Neuronal stem cell (in vitro differentiated cells): ENCODE results near the gene SLC6A17.
A peak's percentile ranks its signal among the peaks of the same experiment; 100 is the strongest.

ENCODE experiments used
- DNase-seq: peaks from one replicate; pipeline ENCODE4 v3.0.0-alpha.2; 2013; ENCODE audit warnings: low spot score
- H2AFZ ChIP-seq: one replicate; pipeline ENCODE4 v1.6.1; 2013; ENCODE audit warnings: mild to moderate bottlenecking, low read length, inconsistent platforms
- H2AK5ac ChIP-seq: 2 replicates; pipeline ENCODE4 v1.6.1; 2013; ENCODE audit warnings: low read depth, mild to moderate bottlenecking, inconsistent platforms, low read length, moderate library complexity, mixed read lengths
- H2BK120ac ChIP-seq: 2 replicates; pipeline ENCODE4 v1.6.1; 2013; ENCODE audit warnings: low read depth, mild to moderate bottlenecking, inconsistent platforms, low read length, moderate library complexity, mixed read lengths
- H2BK12ac ChIP-seq: one replicate; pipeline ENCODE4 v1.6.1; 2013; ENCODE audit warnings: low read length, inconsistent platforms
- H2BK15ac ChIP-seq: 2 replicates; pipeline ENCODE4 v1.6.1; 2013; ENCODE audit warnings: mild to moderate bottlenecking, low read length, inconsistent platforms, mixed read lengths
- H2BK5ac ChIP-seq: one replicate; pipeline ENCODE4 v1.6.1; 2013; ENCODE audit warnings: inconsistent platforms, mild to moderate bottlenecking, low read length, moderate library complexity
- H3K14ac ChIP-seq: one replicate; pipeline ENCODE4 v1.6.1; 2013; ENCODE audit warnings: low read length, inconsistent platforms
- H3K18ac ChIP-seq: 2 replicates; pipeline ENCODE4 v1.6.1; 2013; ENCODE audit warnings: low read length, inconsistent platforms
- H3K23ac ChIP-seq: 2 replicates; pipeline ENCODE4 v1.6.1; 2013; ENCODE audit warnings: low read depth, mild to moderate bottlenecking, mixed read lengths, low read length, inconsistent platforms; ENCODE audit not compliant: poor library complexity
- H3K27ac ChIP-seq: replicated peaks from 3 replicates; pipeline ENCODE4 v1.5.1; 2013; ENCODE audit warnings: low read length, inconsistent platforms
- H3K27me3 ChIP-seq, 3 experiments: 2 replicates each; pipeline ENCODE4 v1.6.1; 2013; ENCODE audit warnings: low read length in 3 of 3, mild to moderate bottlenecking in 2 of 3, inconsistent platforms in 1 of 3, low read depth in 1 of 3, mixed read lengths in 1 of 3, moderate library complexity in 1 of 3; ENCODE audit not compliant: control insufficient read depth in 3 of 3, insufficient read depth in 3 of 3
- H3K36me3 ChIP-seq, 2 donors: replicated peaks in 1 of 2; 2 replicates each; pipeline ENCODE4 v1.6.1; 2013; ENCODE audit warnings: low read length in 2 of 2; ENCODE audit not compliant: control insufficient read depth in 2 of 2, insufficient read depth in 2 of 2
- H3K4ac ChIP-seq: 2 replicates; pipeline ENCODE4 v1.6.1; 2013; ENCODE audit warnings: inconsistent platforms, mild to moderate bottlenecking, low read length, moderate library complexity
- H3K4me1 ChIP-seq, 2 donors: 1 replicate in 1 of 2; 2 replicates in 1 of 2; pipeline ENCODE4 v1.6.1; 2013; ENCODE audit warnings: low read length in 2 of 2, low read depth in 1 of 2; ENCODE audit not compliant: control insufficient read depth in 2 of 2, insufficient read depth in 1 of 2
- H3K4me2 ChIP-seq: one replicate; pipeline ENCODE4 v1.6.1; 2013; ENCODE audit warnings: mild to moderate bottlenecking, low read length, inconsistent platforms; ENCODE audit not compliant: insufficient read depth, poor library complexity, severe bottlenecking
- H3K4me3 ChIP-seq, 2 donors: 2 replicates each; pipeline ENCODE4 v1.5.1; 2013; ENCODE audit warnings: low read length in 2 of 2, mild to moderate bottlenecking in 2 of 2, inconsistent platforms in 1 of 2, moderate library complexity in 1 of 2
- H3K79me1 ChIP-seq: one replicate; pipeline ENCODE4 v1.6.1; 2013; ENCODE audit warnings: low read depth, mild to moderate bottlenecking, inconsistent platforms, low read length, moderate library complexity
- H3K9ac ChIP-seq: one replicate; pipeline ENCODE4 v1.6.1; 2013; ENCODE audit warnings: mild to moderate bottlenecking, low read depth, low read length, inconsistent platforms; ENCODE audit not compliant: poor library complexity
- H3K9me3 ChIP-seq, 2 donors: replicated peaks in 1 of 2; 2 replicates each; pipeline versions ENCODE3 to v1.6.1; 2013; ENCODE audit warnings: low read length in 2 of 2, mild to moderate bottlenecking in 2 of 2, inconsistent platforms in 1 of 2, low read depth in 1 of 2, mixed read lengths in 1 of 2, moderate library complexity in 1 of 2; ENCODE audit not compliant: control insufficient read depth in 2 of 2, insufficient read depth in 1 of 2
- H4K8ac ChIP-seq: one replicate; pipeline ENCODE4 v1.6.1; 2013; ENCODE audit warnings: low read depth, mild to moderate bottlenecking, inconsistent platforms, low read length, moderate library complexity
- H4K91ac ChIP-seq: one replicate; pipeline ENCODE4 v1.6.1; 2013; ENCODE audit warnings: low read length, low read depth, mild to moderate bottlenecking, inconsistent platforms; ENCODE audit not compliant: poor library complexity
- WGBS, 2 donors: extraction: QIAGEN DNeasy Blood & Tissue Kit; methylation state at CpG; one replicate each; pipeline ENCODE4 v1.1.7; 2013; ENCODE audit warnings: missing lambda C conversion rate in 2 of 2, mixed read lengths in 1 of 2; ENCODE audit not compliant: insufficient read length in 2 of 2, insufficient replicate concordance in 1 of 2; ENCODE audit errors: extremely low coverage in 2 of 2; 5-methylcytosine and 5-hydroxymethylcytosine counted together

Gene SLC6A17

GRCh38 chr1:110138956-110139355 is 11.3 kb upstream of the SLC6A17 start:
- Histone ChIP-seq H3K18ac (no peak overlapping the region), H3K4ac (no peak overlapping the region)
- no CpG with 5 or more reads among the region's 3 CpGs for WGBS, 2 donors

GRCh38 chr1:110144366-110144765 is 5.9 kb upstream of the SLC6A17 start:
- Histone ChIP-seq H3K4ac (no peak overlapping the region), H3K9ac (no peak overlapping the region), H3K23ac (no peak overlapping the region), H3K18ac (peak overlapping the region; percentile 79), H3K4me3 (no peak overlapping the region), H3K27ac (no peak overlapping the region), H2AFZ (no peak overlapping the region), H4K8ac (no peak overlapping the region), H3K79me1 (no peaks in the 10 kb centered on the region), H3K36me3 (no peaks in the 10 kb centered on the region), H2BK5ac (no peak overlapping the region), H3K27me3 (peaks cover 0 to 77% (median 15%) of the 10 kb centered on the region in 3 experiments), H2BK120ac (no peak overlapping the region), H2AK5ac (peak overlapping the region; percentile 29), H3K4me1 (no peaks in the 10 kb centered on the region), H3K14ac (no peak overlapping the region), H3K9me3 (no peaks in the 10 kb centered on the region), H2BK12ac (no peak overlapping the region), H2BK15ac (no peak overlapping the region), H4K91ac (no peak overlapping the region), H3K4me2 (no peak overlapping the region)
- no CpG with 5 or more reads among the region's 3 CpGs for WGBS, 2 donors
- DNase-seq = no peak

More at GRCh38 chr1:110138956-110139355, 11.3 kb upstream of the SLC6A17 start:
- Histone ChIP-seq H3K9ac (no peak overlapping the region), H2AFZ (no peak overlapping the region), H2AK5ac (no peak overlapping the region), H2BK120ac (no peak overlapping the region), H4K91ac (no peak overlapping the region), H2BK5ac (no peak overlapping the region), H3K36me3 (no peaks in the 10 kb centered on the region), H2BK12ac (no peak overlapping the region), H3K4me2 (no peak overlapping the region), H3K23ac (no peak overlapping the region), H2BK15ac (no peak overlapping the region), H3K79me1 (no peaks in the 10 kb centered on the region), H3K14ac (no peak overlapping the region), H3K4me3 (no peak overlapping the region), H3K27me3 (peaks cover 0 to 28% (median 0%) of the 10 kb centered on the region in 3 experiments), H3K4me1 (peaks cover 17 to 24% of the 10 kb centered on the region in 2 donors), H4K8ac (no peak overlapping the region), H3K27ac (no peak overlapping the region), H3K9me3 (no peaks in the 10 kb centered on the region)
- DNase-seq = no peak

GRCh38 chr1:110148961-110149360 is 1.3 kb upstream of the SLC6A17 start:
- H2BK15ac ChIP-seq = no peak overlapping the region
- H3K36me3 ChIP-seq = no peaks in the 10 kb centered on the region
- no peak overlapping the region for H3K9ac ChIP-seq
- H3K18ac ChIP-seq = no peak overlapping the region
- no peak overlapping the region for H4K91ac ChIP-seq
- H3K4me1 ChIP-seq = no peaks in the 10 kb centered on the region
- H2BK120ac ChIP-seq = no peak overlapping the region
- no peaks in the 10 kb centered on the region for H3K79me1 ChIP-seq
- no peak overlapping the region for H3K27ac ChIP-seq
- H3K23ac ChIP-seq = no peak overlapping the region
- H2BK12ac ChIP-seq = no peak overlapping the region
- H4K8ac ChIP-seq = no peak overlapping the region
- no peak overlapping the region for H3K4me3 ChIP-seq
- no peak overlapping the region for H2BK5ac ChIP-seq
- no peak overlapping the region for H3K4me2 ChIP-seq
- peaks cover 14 to 95% (median 61%) of the 10 kb centered on the region in 3 experiments for H3K27me3 ChIP-seq
- H3K9me3 ChIP-seq = no peaks in the 10 kb centered on the region
- H2AK5ac ChIP-seq = no peak overlapping the region
- WGBS, 2 donors = no CpG with 5 or more reads among the region's 4 CpGs
- H3K4ac ChIP-seq = no peak overlapping the region
- no peak for DNase-seq
- no peak overlapping the region for H2AFZ ChIP-seq
- no peak overlapping the region for H3K14ac ChIP-seq

GRCh38 chr1:110151175-110151669 is 928 bp downstream of the SLC6A17 start:
- no peak overlapping the region for H3K18ac ChIP-seq
- H3K27me3 ChIP-seq = peaks cover 14 to 94% (median 67%) of the 10 kb centered on the region in 3 experiments
- H4K8ac ChIP-seq = no peak overlapping the region
- H2AFZ ChIP-seq = no peak overlapping the region
- H2BK5ac ChIP-seq = no peak overlapping the region
- no peak overlapping the region for H3K4ac ChIP-seq
- no peak overlapping the region for H3K27ac ChIP-seq
- no CpG with 5 or more reads among the region's 37 CpGs for WGBS, 2 donors
- no peak overlapping the region for H3K23ac ChIP-seq
- no peak overlapping the region for H2AK5ac ChIP-seq
- H2BK12ac ChIP-seq = no peak overlapping the region
- H3K36me3 ChIP-seq = no peaks in the 10 kb centered on the region
- H3K79me1 ChIP-seq = no peaks in the 10 kb centered on the region
- peak overlapping the region in 1 of 2 donors; percentile 62 for H3K4me3 ChIP-seq
- no peak overlapping the region for H3K9ac ChIP-seq
- H4K91ac ChIP-seq = no peak overlapping the region
- DNase-seq = no peak
- no peak overlapping the region for H3K14ac ChIP-seq
- no peak overlapping the region for H2BK15ac ChIP-seq
- H2BK120ac ChIP-seq = no peak overlapping the region
- H3K9me3 ChIP-seq = no peaks in the 10 kb centered on the region
- no peaks in the 10 kb centered on the region for H3K4me1 ChIP-seq
- H3K4me2 ChIP-seq = peak overlapping the region; percentile 29
